OCI-LY1 (cell line): ENCODE results near the gene SYT7.

Source experiments
- EZH2 ChIP-seq: fragments of 200-600 bp; sonication (generic), shearing (Covaris generic); IDR thresholded peaks from 2 replicates; pipeline ENCODE4 v1.8.0; 2017; ENCODE audit warnings: borderline replicate concordance, mixed run types, mild to moderate bottlenecking, antibody characterized with exemption, low read length, moderate library complexity, mixed read lengths
- TF ChIP-seq, protein P1 (sequence below): fragments of 200-600 bp; sonication (generic), shearing (Covaris generic); IDR thresholded peaks from 2 replicates; pipeline ENCODE4 v1.5.1; 2017; ENCODE audit warnings: mild to moderate bottlenecking, antibody characterized with exemption, low read length, moderate library complexity, mixed read lengths

DNA sequence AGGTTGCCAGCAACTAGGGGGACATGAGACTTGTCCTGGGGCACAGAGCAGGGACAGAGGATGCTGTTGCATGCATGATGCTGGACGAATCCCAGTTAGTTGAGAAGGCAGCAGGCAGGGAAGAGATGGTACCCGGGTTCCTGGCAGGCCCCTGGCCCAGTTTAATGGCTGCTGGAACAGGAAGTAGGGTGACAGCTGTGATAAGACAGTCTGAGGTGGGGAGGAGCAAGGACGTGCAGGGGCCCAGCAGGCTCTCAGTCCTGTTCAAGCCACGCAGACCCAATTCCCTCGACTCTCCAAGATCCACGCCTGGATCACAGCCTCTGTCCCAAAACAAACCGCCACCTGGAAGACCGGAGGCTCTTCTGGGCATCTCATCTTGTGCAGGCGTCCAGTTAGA is 40.3 kb downstream of the SYT7 start:
- TF ChIP-seq, protein P1, sequence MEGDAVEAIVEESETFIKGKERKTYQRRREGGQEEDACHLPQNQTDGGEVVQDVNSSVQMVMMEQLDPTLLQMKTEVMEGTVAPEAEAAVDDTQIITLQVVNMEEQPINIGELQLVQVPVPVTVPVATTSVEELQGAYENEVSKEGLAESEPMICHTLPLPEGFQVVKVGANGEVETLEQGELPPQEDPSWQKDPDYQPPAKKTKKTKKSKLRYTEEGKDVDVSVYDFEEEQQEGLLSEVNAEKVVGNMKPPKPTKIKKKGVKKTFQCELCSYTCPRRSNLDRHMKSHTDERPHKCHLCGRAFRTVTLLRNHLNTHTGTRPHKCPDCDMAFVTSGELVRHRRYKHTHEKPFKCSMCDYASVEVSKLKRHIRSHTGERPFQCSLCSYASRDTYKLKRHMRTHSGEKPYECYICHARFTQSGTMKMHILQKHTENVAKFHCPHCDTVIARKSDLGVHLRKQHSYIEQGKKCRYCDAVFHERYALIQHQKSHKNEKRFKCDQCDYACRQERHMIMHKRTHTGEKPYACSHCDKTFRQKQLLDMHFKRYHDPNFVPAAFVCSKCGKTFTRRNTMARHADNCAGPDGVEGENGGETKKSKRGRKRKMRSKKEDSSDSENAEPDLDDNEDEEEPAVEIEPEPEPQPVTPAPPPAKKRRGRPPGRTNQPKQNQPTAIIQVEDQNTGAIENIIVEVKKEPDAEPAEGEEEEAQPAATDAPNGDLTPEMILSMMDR = no peak
- no peak for TF ChIP-seq EZH2
